ENCODE measurements around the gene TRPC4AP.

GRCh38 chr20:35039146-35039545 is 53.5 kb downstream of the TRPC4AP start:
- no peak for TF ChIP-seq CTCF (conservative IDR thresholded peaks at IDR 0.05; ENCODE audit: low read length)
- TF ChIP-seq EZH2phosphoT487 (IDR thresholded peaks at IDR 0.05; ENCODE audit: borderline replicate concordance, low read depth, low read length), result no peak

All from OCI-LY7 (cell line).